IMR-90 (cell line): ENCODE data around the gene KRTAP10-7. TPM values are rescaled to one million over a fixed set of nuclear protein-coding genes. Genes with fewer than 3 reads are reported as not detected.

Source experiments
- ATAC-seq: fragments of 200-7000 bp; cut with Tn5 transposase; 2 replicates; pipeline ENCODE4 v1.9.1; 2020; ENCODE audit warnings: low read depth, mild to moderate bottlenecking, moderate library complexity
- BruUV-seq: library from RNA; stranded (reverse); fragments of 400-500 nt; replicated peaks from 2 replicates; lab custom pipeline; 2021; lab: Mats Ljungman, UMichigan
- CTCF ChIA-PET: fragments of 300-600 bp; formaldehyde crosslinking; extraction: SDS; loops from one replicate; lab custom pipeline; 2021; ENCODE audit warnings: antibody characterized with exemption; lab: Yijun Ruan, JAX
- POLR2A ChIA-PET: fragments of 300-600 bp; sonication (Branson Sonifier 250); formaldehyde crosslinking; loops from one replicate; lab custom pipeline; 2022; ENCODE audit warnings: antibody characterized with exemption; ENCODE audit not compliant: unreplicated experiment; lab: Charles Lee
- DNase-seq: peaks from one replicate; pipeline ENCODE4 v3.0.0; 2013
- H2AFZ ChIP-seq: replicated peaks from 2 replicates; pipeline ENCODE3; 2013; ENCODE audit warnings: low read length, mild to moderate bottlenecking; ENCODE audit not compliant: poor library complexity
- H2AK5ac ChIP-seq: 2 replicates; pipeline ENCODE4 v1.6.1; 2013; ENCODE audit warnings: low read depth, low read length, inconsistent platforms
- H2AK9ac ChIP-seq: replicated peaks from 2 replicates; pipeline ENCODE3; 2013; ENCODE audit warnings: mild to moderate bottlenecking, low read depth, low read length, moderate library complexity; ENCODE audit not compliant: poor library complexity
- H2BK120ac ChIP-seq: 2 replicates; pipeline ENCODE4 v1.6.1; 2013; ENCODE audit warnings: low read depth, low read length, inconsistent platforms
- H2BK15ac ChIP-seq: 3 replicates; pipeline ENCODE4 v1.6.1; 2013; ENCODE audit warnings: low read depth, low read length, inconsistent platforms
- H2BK20ac ChIP-seq: 2 replicates; pipeline ENCODE4 v1.6.1; 2013; ENCODE audit warnings: low read depth, mild to moderate bottlenecking, inconsistent platforms, low read length, moderate library complexity
- H2BK5ac ChIP-seq: 2 replicates; pipeline ENCODE4 v1.6.1; 2013; ENCODE audit warnings: mild to moderate bottlenecking, low read depth, low read length, inconsistent platforms; ENCODE audit not compliant: poor library complexity, severe bottlenecking
- H3K14ac ChIP-seq: replicated peaks from 2 replicates; pipeline ENCODE4 v1.6.1; 2013; ENCODE audit warnings: low read depth, low read length, inconsistent platforms
- H3K18ac ChIP-seq: 2 replicates; pipeline ENCODE4 v1.6.1; 2013; ENCODE audit warnings: low read depth, low read length, control low read depth
- H3K23ac ChIP-seq: 2 replicates; pipeline ENCODE4 v1.6.1; 2013; ENCODE audit warnings: low read depth, low read length, inconsistent platforms
- H3K27ac ChIP-seq: 2 replicates; pipeline ENCODE4 v1.5.1; 2013; ENCODE audit warnings: mild to moderate bottlenecking, control low read depth, low read length; ENCODE audit not compliant: insufficient read depth
- H3K27me3 ChIP-seq: 2 replicates; pipeline ENCODE4 v1.6.1; 2013; ENCODE audit warnings: low read length; ENCODE audit not compliant: control insufficient read depth, insufficient read depth
- H3K36me3 ChIP-seq: 2 replicates; pipeline ENCODE4 v1.6.1; 2013; ENCODE audit warnings: low read length, mixed read lengths; ENCODE audit not compliant: control insufficient read depth, insufficient read depth
- H3K4ac ChIP-seq: 2 replicates; pipeline ENCODE4 v1.6.1; 2013; ENCODE audit warnings: low read depth, low read length, inconsistent platforms
- H3K4me1 ChIP-seq: 2 replicates; pipeline ENCODE4 v1.6.1; 2013; ENCODE audit warnings: low read length, mixed read lengths; ENCODE audit not compliant: control insufficient read depth, insufficient read depth
- H3K4me2 ChIP-seq: 2 replicates; pipeline ENCODE4 v1.6.1; 2013; ENCODE audit warnings: low read depth, mild to moderate bottlenecking, control low read depth, low read length, moderate library complexity
- H3K4me3 ChIP-seq: 2 replicates; pipeline ENCODE4 v1.5.1; 2013; ENCODE audit warnings: low read depth, mild to moderate bottlenecking, control low read depth, low read length, moderate library complexity; ENCODE audit not compliant: insufficient read depth
- H3K56ac ChIP-seq: 2 replicates; pipeline ENCODE4 v1.6.1; 2013; ENCODE audit warnings: low read length, inconsistent platforms; ENCODE audit not compliant: insufficient read depth; ENCODE audit errors: extremely low read depth
- H3K79me1 ChIP-seq, 2 experiments: 2 replicates each; pipeline ENCODE4 v1.6.1; 2013; ENCODE audit warnings: low read length in 2 of 2, inconsistent platforms in 1 of 2, low read depth in 1 of 2
- H3K9ac ChIP-seq: 2 replicates; pipeline ENCODE4 v1.6.1; 2013; ENCODE audit warnings: low read depth, low read length, control low read depth
- H3K9me1 ChIP-seq: 2 replicates; pipeline ENCODE4 v1.6.1; 2013; ENCODE audit warnings: low read length, inconsistent platforms; ENCODE audit not compliant: insufficient read depth
- H3K9me3 ChIP-seq: 2 replicates; pipeline ENCODE4 v1.6.1; 2013; ENCODE audit warnings: low read length; ENCODE audit not compliant: control insufficient read depth, insufficient read depth
- H4K20me1 ChIP-seq: 2 replicates; pipeline ENCODE4 v1.6.1; 2013; ENCODE audit warnings: low read length, inconsistent platforms; ENCODE audit not compliant: insufficient read depth
- H4K5ac ChIP-seq: 2 replicates; pipeline ENCODE4 v1.6.1; 2013; ENCODE audit warnings: mild to moderate bottlenecking, low read depth, low read length, control low read depth
- H4K8ac ChIP-seq, 2 experiments: 2 replicates each; pipeline ENCODE4 v1.6.1; 2013; ENCODE audit warnings: low read depth in 2 of 2, low read length in 2 of 2, control low read depth in 1 of 2, inconsistent platforms in 1 of 2
- H4K91ac ChIP-seq: 2 replicates; pipeline ENCODE4 v1.6.1; 2013; ENCODE audit warnings: low read depth, low read length, inconsistent platforms; ENCODE audit not compliant: insufficient read depth
- BHLHE40 ChIP-seq: fragments of 150-350 bp; IDR thresholded peaks from 2 replicates; pipeline ENCODE4 v1.6.1; 2016; ENCODE audit warnings: mild to moderate bottlenecking, low read depth, low read length
- CEBPB ChIP-seq: IDR thresholded peaks from 2 replicates; pipeline ENCODE4 v1.6.1; 2012; ENCODE audit warnings: low read depth, low read length, improper control_type of control experiment
- CHD1 ChIP-seq: IDR thresholded peaks from 2 replicates; pipeline ENCODE4 v1.6.1; 2012; ENCODE audit warnings: low read depth, low read length, improper control_type of control experiment
- CTCF ChIP-seq: conservative IDR thresholded peaks from 2 replicates; pipeline ENCODE4 v1.5.1; 2012; ENCODE audit warnings: mild to moderate bottlenecking, low read depth, low read length, improper control_type of control experiment
- MAZ ChIP-seq: IDR thresholded peaks from 2 replicates; pipeline ENCODE4 v1.6.1; 2012; ENCODE audit warnings: low read depth, mild to moderate bottlenecking, low read length, improper control_type of control experiment, moderate library complexity, borderline replicate concordance
- NFE2L2 ChIP-seq: fragments of 150-350 bp; IDR thresholded peaks from 2 replicates; pipeline ENCODE4 v1.6.1; 2016; ENCODE audit warnings: low read depth, mild to moderate bottlenecking, low read length
- RCOR1 ChIP-seq: IDR thresholded peaks from 2 replicates; pipeline ENCODE4 v1.6.1; 2012; ENCODE audit warnings: mild to moderate bottlenecking, low read length, improper control_type of control experiment; ENCODE audit not compliant: insufficient replicate concordance
- RFX5 ChIP-seq: IDR thresholded peaks from 2 replicates; pipeline ENCODE4 v1.8.0; 2012; ENCODE audit warnings: low read depth, mild to moderate bottlenecking, low read length, moderate library complexity
- WGBS, 2 experiments: methylation state at CpG; one replicate each; pipeline versions ENCODE4 v1.1.5 to v1.1.7; 2013; ENCODE audit warnings: missing lambda C conversion rate in 2 of 2; ENCODE audit not compliant: insufficient read length in 1 of 2; ENCODE audit errors: extremely low coverage in 2 of 2; 5-methylcytosine and 5-hydroxymethylcytosine counted together
- dilution Hi-C: fragments of 300-500 bp; cut with HindIII; formaldehyde crosslinking; loops from one replicate; pipeline ENCODE4 v1.14.3; 2018; ENCODE audit warnings: low sequenced_read_pairs; ENCODE audit not compliant: unreplicated experiment
- in situ Hi-C: fragments of 300-500 bp; cut with MboI; formaldehyde crosslinking; loops from 3 replicates; pipeline ENCODE4 v1.14.3; 2019; ENCODE audit warnings: low sequenced_read_pairs, inconsistent platforms, mixed read lengths
- intact Hi-C: fragments of 100-400 bp; cut with micrococcal nuclease; formaldehyde crosslinking; loops from 2 replicates; pipeline ENCODE4 v1.10.0; 2022
- polyA plus RNA-seq, 3 experiments: library from polyadenylated mRNA; depleted of rRNA; stranded (reverse); fragments of >200 nt; gene quantifications; 2 replicates each; pipeline ENCODE4 v1.2.3, GENCODE V29; 2012; ENCODE audit warnings: low replicate concordance in 1 of 3
- total RNA-seq: library from RNA; depleted of rRNA; stranded (reverse); fragments of >200 nt; gene quantifications from 2 replicates; pipeline ENCODE4 v1.2.3, GENCODE V29; 2012

Gene KRTAP10-7
- total and polyA plus RNA-seq, 2 of the 4 experiments (the other 2 are of a cell fraction), result not detected

- 63% methylated on average over 2 of the region's 14 CpGs; no CpG with 5 or more reads in 1 of the 2 experiments for WGBS, 2 experiments
- CTCF ChIA-PET, result no interaction called here
- ATAC-seq, result no peak
These were observed 43.4 kb downstream of the KRTAP10-7 start for GRCh38 chr21:44643741-44644310.

More at GRCh38 chr21:44643741-44644310, 43.4 kb downstream of the KRTAP10-7 start:
- Histone ChIP-seq H3K18ac (no peak overlapping the region), H3K23ac (no peak overlapping the region), H4K91ac (no peak overlapping the region), H3K4me1 (no peaks in the 10 kb centered on the region), H3K4me2 (no peak overlapping the region), H3K9ac (no peak overlapping the region), H3K4me3 (no peak overlapping the region), H3K27me3 (no peaks in the 10 kb centered on the region; the same call in 1 of the 2 replicates), H2AFZ (no peak overlapping the region), H3K36me3 (no peaks in the 10 kb centered on the region), H3K79me1 (no peaks in the 10 kb centered on the region), H2AK9ac (no peak overlapping the region), H3K9me3 (peaks cover 10% of the 10 kb centered on the region), H2AK5ac (no peak overlapping the region), H3K4ac (no peak overlapping the region), H3K9me1 (no peaks in the 10 kb centered on the region), H4K8ac (no peak overlapping the region), H3K14ac (no peak overlapping the region), H2BK20ac (no peak overlapping the region), H2BK120ac (no peak overlapping the region), H3K56ac (no peak overlapping the region), H4K5ac (no peak overlapping the region), H4K20me1 (no peaks in the 10 kb centered on the region), H2BK15ac (no peak overlapping the region), H3K27ac (no peak overlapping the region), H2BK5ac (no peak overlapping the region)
- no peak for TF ChIP-seq NFE2L2
- no peak for TF ChIP-seq RFX5
- no peak for TF ChIP-seq CHD1
- TF ChIP-seq RCOR1, result no peak
- TF ChIP-seq CTCF, result no peak
- TF ChIP-seq BHLHE40, result no peak
- TF ChIP-seq CEBPB, result no peak
- TF ChIP-seq MAZ, result no peak
- POLR2A ChIA-PET, result no interaction called here
- intact Hi-C loops (no loop called here), in situ Hi-C loops (no loop called here), dilution Hi-C loops (no loop called here)
- BruUV-seq, result no TSS peak
- no peak for DNase-seq
